Activated naive CD4-positive, alpha-beta T cell treated with anti-CD3 and anti-CD28 coated beads for 36 hours (primary cell): ENCODE results near the gene LLGL1. TPM values are rescaled to one million over a fixed set of nuclear protein-coding genes. Genes with fewer than 3 reads are reported as not detected.

ENCODE experiments used
- CTCF ChIA-PET: fragments of 350-600 bp; sonication (Branson Sonifier 250); formaldehyde crosslinking; loops from one replicate; lab custom pipeline; 2021; ENCODE audit warnings: antibody characterized with exemption; lab: Charles Lee
- DNase-seq: peaks from one replicate; pipeline ENCODE4 v3.0.0-alpha.2; 2020
- H3K27ac Mint-ChIP-seq: one replicate; pipeline ENCODE4 v1.8.0; 2021; ENCODE audit warnings: mild to moderate bottlenecking, mixed read lengths
- H3K27me3 Mint-ChIP-seq: one replicate; pipeline ENCODE4 v1.8.0; 2021; ENCODE audit warnings: low read depth, mixed read lengths
- H3K36me3 Mint-ChIP-seq: one replicate; pipeline ENCODE4 v1.8.0; 2021; ENCODE audit warnings: low read depth, mixed read lengths
- H3K4me1 Mint-ChIP-seq: one replicate; pipeline ENCODE4 v1.8.0; 2021; ENCODE audit warnings: low read depth, mixed read lengths
- H3K4me3 Mint-ChIP-seq: one replicate; pipeline ENCODE4 v1.8.0; 2021; ENCODE audit warnings: mild to moderate bottlenecking, moderate library complexity, mixed read lengths
- H3K9me3 Mint-ChIP-seq: one replicate; pipeline ENCODE4 v1.8.0; 2021; ENCODE audit warnings: mixed read lengths
- intact Hi-C: fragments of 100-400 bp; cut with micrococcal nuclease; formaldehyde crosslinking; loops from one replicate; pipeline ENCODE4 v1.15.1; 2023
- total RNA-seq, 2 experiments: library from RNA; stranded (reverse); gene quantifications; one replicate each; pipeline ENCODE4 v1.2.3, GENCODE V29; 2021

The LLGL1 gene
- total RNA-seq = 10 to 100 TPM; 14.8 to 15.0 TPM

- Mint-ChIP-seq H3K4me3 (peak within 1 kb of the TSS; percentile 91), H3K36me3 (no peaks in the 10 kb centered on the region), H3K27me3 (no peaks in the 10 kb centered on the region), H3K9me3 (no peaks in the 10 kb centered on the region), H3K4me1 (peaks cover 24% of the 10 kb centered on the region), H3K27ac (peak within 1 kb of the TSS; percentile 0)
- intact Hi-C loops = loop anchor here (1.0 kb wide), 3 partner anchors 33 to 90 kb away; partner anchors contain the start of genes ALKBH5, FLII and SMCR8
- CTCF ChIA-PET = no interaction called here
- DNase-seq = peak; percentile 97
These were observed at the start of gene LLGL1 for GRCh38 chr17:18225121-18225641. LLGL1 (plus strand) TSS chr17:18225635; CDS start chr17:18225683, 48 bp downstream.

GRCh38 chr17:18176176-18176575 lies 49.3 kb upstream of the LLGL1 start:
- Mint-ChIP-seq H3K4me3 (no peak overlapping the region), H3K36me3 (no peaks in the 10 kb centered on the region), H3K27me3 (no peaks in the 10 kb centered on the region), H3K9me3 (no peaks in the 10 kb centered on the region), H3K27ac (no peak overlapping the region), H3K4me1 (peaks cover 7% of the 10 kb centered on the region)
- intact Hi-C loops = no loop called here
- CTCF ChIA-PET = no interaction called here
- DNase-seq = no peak

- Mint-ChIP-seq H3K9me3 (no peaks in the 10 kb centered on the region), H3K27ac (no peak overlapping the region), H3K4me3 (no peak overlapping the region), H3K27me3 (no peaks in the 10 kb centered on the region), H3K4me1 (peaks cover 16% of the 10 kb centered on the region), H3K36me3 (no peaks in the 10 kb centered on the region)
- intact Hi-C loops = no loop called here
- CTCF ChIA-PET = no interaction called here
- no peak for DNase-seq
These were observed 48.3 kb upstream of the LLGL1 start for GRCh38 chr17:18177133-18177532.

DNA sequence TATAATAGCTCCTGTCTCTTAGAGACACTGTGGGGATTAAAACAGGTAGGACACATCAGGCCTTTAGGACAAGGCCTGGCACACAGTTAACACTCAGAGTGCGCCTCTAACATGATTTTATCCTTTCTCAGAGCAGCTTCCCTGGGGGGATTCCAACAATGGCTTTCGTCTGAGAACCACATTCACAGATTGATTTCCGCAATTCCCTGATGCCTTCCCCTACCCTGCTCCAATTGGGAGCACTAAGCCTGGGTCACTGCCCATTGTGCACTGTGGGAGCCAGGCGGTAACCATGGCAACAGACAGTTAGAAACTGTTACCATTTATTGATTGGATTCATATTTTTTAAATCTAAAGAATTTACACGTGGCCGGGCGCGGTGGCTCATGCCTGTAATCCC lies 47.7 kb upstream of the LLGL1 start:
- intact Hi-C loops = no loop called here
- H3K27ac Mint-ChIP-seq = no peak overlapping the region
- H3K36me3 Mint-ChIP-seq = no peaks in the 10 kb centered on the region
- H3K9me3 Mint-ChIP-seq = no peaks in the 10 kb centered on the region
- DNase-seq = no peak
- H3K4me3 Mint-ChIP-seq = no peak overlapping the region
- H3K4me1 Mint-ChIP-seq = peaks cover 18% of the 10 kb centered on the region
- H3K27me3 Mint-ChIP-seq = no peaks in the 10 kb centered on the region
- CTCF ChIA-PET = no interaction called here

DNA sequence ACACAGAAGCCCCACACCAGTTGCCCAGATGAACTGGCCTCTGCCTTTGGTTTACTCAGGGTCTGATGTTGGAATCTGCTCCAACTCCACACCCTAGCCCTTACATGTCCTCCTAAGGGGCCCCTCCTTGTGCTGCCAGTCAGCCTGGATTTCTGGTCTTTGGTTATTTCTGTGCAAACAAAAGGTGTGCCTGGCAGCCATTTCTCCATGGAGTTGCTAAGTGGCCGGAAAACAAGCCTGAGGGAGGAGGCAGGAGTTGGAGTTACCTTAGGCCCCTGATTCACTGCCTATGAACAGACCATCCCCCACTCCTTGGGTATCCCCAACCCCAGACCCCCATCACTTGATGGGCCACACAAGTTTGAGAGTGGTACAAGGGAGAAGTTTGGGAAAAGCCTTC lies 46.2 kb upstream of the LLGL1 start:
- no peaks in the 10 kb centered on the region for H3K27me3 Mint-ChIP-seq
- intact Hi-C loops = no loop called here
- no peak overlapping the region for H3K4me3 Mint-ChIP-seq
- H3K36me3 Mint-ChIP-seq = no peaks in the 10 kb centered on the region
- CTCF ChIA-PET = no interaction called here
- H3K9me3 Mint-ChIP-seq = no peaks in the 10 kb centered on the region
- H3K27ac Mint-ChIP-seq = peak overlapping the region; percentile 6
- no peak for DNase-seq
- peaks cover 18% of the 10 kb centered on the region for H3K4me1 Mint-ChIP-seq

DNA sequence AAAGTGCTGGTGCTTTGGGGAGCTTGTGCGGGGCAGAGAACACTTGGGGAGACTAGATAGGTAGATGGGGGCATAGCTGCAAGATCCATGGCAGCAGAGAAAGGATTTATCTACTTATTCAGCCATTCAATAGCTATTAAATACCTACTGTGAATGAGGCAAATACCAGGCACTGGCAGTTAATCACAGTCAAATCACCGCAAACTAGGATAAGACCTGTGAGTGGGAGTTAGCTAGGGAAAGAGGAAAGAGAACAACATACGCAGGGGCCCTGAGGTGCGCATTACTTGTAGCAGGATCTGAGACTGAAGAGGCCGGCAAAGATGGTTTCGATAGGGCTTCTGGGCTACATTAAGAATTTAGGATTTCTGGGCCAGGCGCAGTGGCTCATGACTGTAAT lies 45.6 kb upstream of the LLGL1 start:
- Mint-ChIP-seq H3K36me3 (peaks cover 4% of the 10 kb centered on the region), H3K27ac (peak overlapping the region; percentile 6), H3K27me3 (no peaks in the 10 kb centered on the region), H3K4me1 (peaks cover 19% of the 10 kb centered on the region), H3K9me3 (no peaks in the 10 kb centered on the region), H3K4me3 (no peak overlapping the region)
- no peak for DNase-seq
- CTCF ChIA-PET = no interaction called here
- intact Hi-C loops = loop anchor here (5.0 to 10.0 kb wide), 3 partner anchors 182 to 705 kb away; partner anchors contain the start of genes MED9 and SHMT1

GRCh38 chr17:18181358-18181757 lies 44.1 kb upstream of the LLGL1 start:
- H3K4me1 Mint-ChIP-seq = peaks cover 31% of the 10 kb centered on the region
- CTCF ChIA-PET = interaction anchor here (0.6 to 1.9 kb wide), 4 partner anchors 10 to 1896 kb away, joined by 3 to 10 read pairs (median 8); no protein-coding TSS in a partner anchor
- H3K27ac Mint-ChIP-seq = peak overlapping the region; percentile 96
- peak overlapping the region; percentile 47 for H3K4me3 Mint-ChIP-seq
- H3K27me3 Mint-ChIP-seq = no peaks in the 10 kb centered on the region
- H3K36me3 Mint-ChIP-seq = peaks cover 8% of the 10 kb centered on the region
- intact Hi-C loops = loop anchor here (5.0 to 10.0 kb wide), 3 partner anchors 181 to 707 kb away; partner anchors contain the start of genes MED9 and SHMT1
- no peaks in the 10 kb centered on the region for H3K9me3 Mint-ChIP-seq
- peak; percentile 77 for DNase-seq

DNA sequence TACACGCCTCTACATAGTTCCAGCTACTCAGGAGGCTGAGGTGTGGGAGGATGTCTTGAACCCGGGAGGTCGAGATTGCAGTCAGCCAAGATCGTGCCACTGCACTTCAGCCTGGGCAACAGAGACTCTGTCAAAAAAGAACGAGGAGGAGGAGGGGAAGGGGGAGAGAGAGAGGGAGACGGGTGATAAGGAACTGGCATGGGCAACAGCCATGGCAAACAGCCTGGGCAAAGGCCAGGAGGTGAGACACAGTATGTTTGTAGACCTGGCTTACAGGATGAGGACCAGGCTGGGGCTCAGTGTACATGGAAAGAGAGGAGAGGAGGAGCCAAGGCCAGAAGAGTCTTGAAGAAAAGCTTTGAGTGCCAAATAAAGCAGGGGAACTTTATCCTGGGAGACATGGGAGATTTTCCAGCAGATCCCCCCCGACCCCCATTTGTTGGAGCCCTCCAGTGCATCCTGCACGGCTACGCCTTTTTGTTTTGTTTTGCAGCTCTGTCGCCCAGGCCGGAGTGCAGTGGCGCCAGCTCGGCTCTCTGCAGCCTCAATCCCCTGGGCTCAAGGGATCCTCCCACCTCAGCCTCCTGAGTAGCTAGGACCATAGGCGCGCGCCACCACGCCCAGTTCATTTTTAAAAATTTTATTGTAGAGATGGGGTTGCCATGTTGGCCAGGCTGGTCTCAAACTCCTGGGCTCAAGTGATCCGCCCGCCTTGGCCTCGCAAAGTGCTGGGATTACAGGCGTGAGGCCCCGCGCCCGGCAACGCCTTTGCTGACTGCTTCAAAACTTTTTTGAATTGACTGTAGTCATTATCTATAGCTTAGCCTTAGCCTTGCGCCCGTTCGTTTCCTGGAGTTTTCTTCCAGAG lies 43.1 kb upstream of the LLGL1 start:
- H3K27me3 Mint-ChIP-seq = no peaks in the 10 kb centered on the region
- H3K36me3 Mint-ChIP-seq = peaks cover 16% of the 10 kb centered on the region
- peaks cover 40% of the 10 kb centered on the region for H3K4me1 Mint-ChIP-seq
- no peaks in the 10 kb centered on the region for H3K9me3 Mint-ChIP-seq
- CTCF ChIA-PET = interaction anchor here (0.7 to 1.9 kb wide), 5 partner anchors 9 to 95 kb away, joined by 3 to 10 read pairs (median 4); no protein-coding TSS in a partner anchor
- H3K4me3 Mint-ChIP-seq = peak overlapping the region; percentile 96
- intact Hi-C loops = loop anchor here (1.0 to 10.0 kb wide), 10 partner anchors 28 to 1180 kb away; partner anchors contain the start of genes B9D1, DRC3, DRG2 and MED9
- peak overlapping the region; percentile 96 for H3K27ac Mint-ChIP-seq
- DNase-seq = peak; percentile 24

- Mint-ChIP-seq H3K27me3 (no peaks in the 10 kb centered on the region), H3K36me3 (peaks cover 22% of the 10 kb centered on the region), H3K9me3 (no peaks in the 10 kb centered on the region), H3K27ac (peak overlapping the region; percentile 96), H3K4me3 (peak overlapping the region; percentile 96), H3K4me1 (peaks cover 46% of the 10 kb centered on the region)
- peak; percentile 81 for DNase-seq
- intact Hi-C loops = loop anchor here (1.0 to 10.0 kb wide), 16 partner anchors 25 to 1180 kb away; partner anchors contain the start of genes ATPAF2, B9D1, DRC3 and DRG2
- CTCF ChIA-PET = interaction anchor here (0.7 to 1.9 kb wide), 4 partner anchors 8 to 96 kb away, joined by 3 to 10 read pairs (median 4); no protein-coding TSS in a partner anchor
These were observed 42.5 kb upstream of the LLGL1 start for GRCh38 chr17:18182978-18183333.

DNA sequence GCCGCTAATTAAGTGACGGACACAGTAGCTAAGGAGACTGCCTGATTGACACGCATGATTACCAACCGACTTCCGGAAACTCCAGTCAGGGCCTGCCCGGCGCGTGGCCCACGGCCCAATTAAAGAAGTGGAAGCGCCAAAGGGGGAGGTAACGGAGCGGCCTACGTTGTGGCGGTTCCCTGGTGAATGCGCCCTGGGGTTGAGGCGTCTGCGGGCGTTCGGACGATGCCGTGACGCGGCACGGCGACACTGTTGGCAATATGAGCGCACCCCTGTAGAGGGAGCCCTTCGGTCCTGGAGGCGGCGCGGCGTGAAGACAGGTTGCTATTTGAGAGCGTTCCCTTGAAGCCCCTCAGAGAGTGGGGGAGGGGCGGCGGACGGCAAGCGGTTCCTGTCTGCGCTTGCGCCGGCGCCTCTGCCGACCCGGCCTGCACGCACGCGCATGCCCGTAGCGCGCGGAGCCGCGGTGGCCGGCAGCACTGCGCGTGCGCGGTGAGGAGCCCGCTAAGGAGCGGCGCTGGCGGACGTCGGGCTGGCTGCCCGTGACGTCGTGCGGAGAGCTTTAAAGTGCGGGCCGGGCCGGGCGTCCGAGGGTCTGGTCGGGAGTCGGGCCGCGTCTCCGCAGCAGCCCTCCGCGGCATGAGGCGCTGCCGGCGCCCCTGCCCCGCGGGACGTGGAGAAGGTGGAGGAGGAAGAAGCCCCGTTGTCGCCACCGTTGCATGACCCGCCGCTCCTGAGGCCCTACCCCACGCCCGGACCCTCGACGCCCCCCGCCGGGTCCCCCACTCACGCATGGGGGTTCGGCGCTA lies 41.9 kb upstream of the LLGL1 start, which contains the start of gene ALKBH5:
Gene ALKBH5 (plus strand): TSS at position 495 of the 809 bp plus-strand sequence. CDS start 416 bp downstream, outside the sequence.
- peaks cover 28% of the 10 kb centered on the region for H3K36me3 Mint-ChIP-seq
- H3K4me1 Mint-ChIP-seq = peaks cover 52% of the 10 kb centered on the region
- peak; percentile 98 for DNase-seq
- peak within 1 kb of the TSS; percentile 96 for H3K4me3 Mint-ChIP-seq
- H3K27ac Mint-ChIP-seq = peak within 1 kb of the TSS; percentile 96
- CTCF ChIA-PET = interaction anchor here (0.6 to 1.9 kb wide), 7 partner anchors 8 to 61 kb away, joined by 3 to 10 read pairs (median 4); no protein-coding TSS in a partner anchor
- intact Hi-C loops = loop anchor here (1.0 to 10.0 kb wide), 16 partner anchors 25 to 1179 kb away; partner anchors contain the start of genes ATPAF2, B9D1, DRC3 and GID4
- H3K27me3 Mint-ChIP-seq = no peaks in the 10 kb centered on the region
- H3K9me3 Mint-ChIP-seq = no peaks in the 10 kb centered on the region

GRCh38 chr17:18184143-18185031 lies 41.0 kb upstream of the LLGL1 start:
- Mint-ChIP-seq H3K27me3 (no peaks in the 10 kb centered on the region), H3K9me3 (no peaks in the 10 kb centered on the region), H3K27ac (peak overlapping the region; percentile 85), H3K36me3 (peaks cover 31% of the 10 kb centered on the region), H3K4me1 (peaks cover 56% of the 10 kb centered on the region), H3K4me3 (peak overlapping the region; percentile 96)
- DNase-seq = peak; percentile 85
- intact Hi-C loops = loop anchor here (1.0 to 10.0 kb wide), 4 partner anchors 43 to 710 kb away; partner anchors contain the start of genes MED9 and SHMT1
- CTCF ChIA-PET = interaction anchor here (0.6 to 1.5 kb wide), 6 partner anchors 21 to 60 kb away, joined by 3 to 5 read pairs (median 4); no protein-coding TSS in a partner anchor
